OCI-LY3 (cell line): Measurements from ENCODE around the gene ZNF558.

Experiments used
- CTCF ChIP-seq: fragments of 200-600, 300-600 bp; sonication (generic); IDR thresholded peaks from 2 replicates; pipeline ENCODE4 v1.5.1; 2014; ENCODE audit warnings: antibody characterized with exemption, low read length, low read depth
- EZH2phosphoT487 ChIP-seq: fragments of 200-600 bp; shearing (Covaris generic); IDR thresholded peaks from 2 replicates; pipeline ENCODE4 v1.6.1; 2018; ENCODE audit warnings: antibody characterized with exemption, mixed run types, low read depth

GRCh38 chr19:8877854-8878705, 46.0 kb upstream of the ZNF558 start:
- TF ChIP-seq CTCF, result no peak
- TF ChIP-seq EZH2phosphoT487, result no peak
